AG10803 (cell line): ENCODE measurements around the gene LRRC46.

Source experiments
- DNase-seq: peaks from one replicate; pipeline ENCODE4 v3.0.0; 2010; ENCODE audit warnings: low read depth
- H3K4me3 ChIP-seq: 2 replicates; pipeline ENCODE4 v1.5.1; 2011; ENCODE audit warnings: mild to moderate bottlenecking, low read length, control low read depth
- CTCF ChIP-seq: conservative IDR thresholded peaks from 2 replicates; pipeline ENCODE4 v1.5.1; 2011; ENCODE audit warnings: mild to moderate bottlenecking, low read length, control low read depth, inconsistent platforms

The LRRC46 gene

GRCh38 chr17:47831934-47832327 is 461 bp downstream of the LRRC46 start:
- peak overlapping the region; percentile 98 for H3K4me3 ChIP-seq
- no peak for DNase-seq
- no peak for TF ChIP-seq CTCF

- no peak overlapping the region for H3K4me3 ChIP-seq
- no peak for TF ChIP-seq CTCF
- no peak for DNase-seq
Observed at GRCh38 chr17:47834756-47835155, 3.3 kb downstream of the LRRC46 start.

- no peak for DNase-seq
- TF ChIP-seq CTCF: no peak
- H3K4me3 ChIP-seq: no peak overlapping the region
Observed at GRCh38 chr17:47836601-47837000, 5.1 kb downstream of the LRRC46 start.

GRCh38 chr17:47837401-47838039 is 6.0 kb downstream of the LRRC46 start:
- no peak for TF ChIP-seq CTCF
- no peak overlapping the region for H3K4me3 ChIP-seq
- no peak for DNase-seq

- TF ChIP-seq CTCF: no peak
- no peak for DNase-seq
- no peak overlapping the region for H3K4me3 ChIP-seq
Observed at GRCh38 chr17:47838636-47839035, 7.2 kb downstream of the LRRC46 start.

GRCh38 chr17:47839071-47839470 is 7.6 kb downstream of the LRRC46 start:
- DNase-seq: no peak
- TF ChIP-seq CTCF: no peak
- no peak overlapping the region for H3K4me3 ChIP-seq

GRCh38 chr17:47840001-47840741 is 8.7 kb downstream of the LRRC46 start:
- H3K4me3 ChIP-seq: peak overlapping the region; percentile 93
- DNase-seq: no peak
- no peak for TF ChIP-seq CTCF
